Activated effector memory CD4-positive, alpha-beta T cell treated with Interleukin-2 at 50 U/mL for 16 hours (primary cell): ENCODE data around the gene MPV17L.
"Not testable (repeated sequence)": the region's sequence is repeated elsewhere in the genome, so short reads cannot be mapped to it uniquely, and the experiment has no call there.

Source experiments
- DNase-seq: peaks from one replicate; pipeline ENCODE4 v3.0.0-alpha.2; 2020

MPV17L gene

DNA sequence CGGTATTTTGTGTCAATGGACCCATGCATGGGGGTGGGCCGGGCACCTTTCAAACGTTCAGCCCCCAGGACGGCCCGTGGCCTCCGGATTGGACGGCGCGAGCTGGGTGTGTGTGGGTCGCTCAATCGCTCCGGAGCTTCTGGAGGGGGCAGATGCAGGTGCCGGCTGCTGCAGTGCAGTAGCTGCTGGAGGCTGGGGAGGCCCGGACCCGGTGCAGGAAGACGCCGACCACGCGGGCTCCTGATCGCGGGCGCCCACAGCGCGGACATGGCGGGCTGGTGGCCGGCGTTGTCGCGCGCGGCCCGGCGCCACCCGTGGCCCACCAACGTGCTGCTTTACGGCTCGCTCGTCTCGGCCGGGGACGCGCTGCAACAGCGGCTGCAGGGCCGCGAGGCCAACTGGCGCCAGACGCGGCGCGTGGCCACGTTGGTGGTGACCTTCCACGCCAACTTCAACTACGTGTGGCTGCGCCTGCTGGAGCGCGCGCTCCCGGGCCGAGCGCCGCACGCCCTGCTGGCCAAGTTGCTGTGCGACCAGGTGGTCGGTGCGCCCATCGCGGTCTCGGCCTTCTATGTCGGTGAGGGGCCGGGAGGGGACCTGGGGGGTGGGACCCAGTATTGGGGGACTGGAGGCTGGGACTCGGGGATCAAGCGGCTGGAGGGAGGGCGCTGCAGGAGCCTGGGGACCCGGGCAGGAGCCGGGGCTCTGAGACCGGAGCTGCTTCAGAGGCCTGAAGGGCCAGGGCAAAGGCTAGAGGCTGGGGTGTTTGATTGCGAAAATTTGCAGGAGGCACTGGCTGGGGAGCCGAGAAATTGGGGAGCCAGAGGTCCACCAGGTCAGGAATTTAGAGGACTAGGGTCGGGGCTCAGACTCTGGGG is at the start of gene MPV17L:
Gene MPV17L (plus strand): TSS at position 124 of the 878 bp plus-strand sequence. CDS start 144 bp downstream, at position 268.
- not testable (repeated sequence) for DNase-seq

DNA sequence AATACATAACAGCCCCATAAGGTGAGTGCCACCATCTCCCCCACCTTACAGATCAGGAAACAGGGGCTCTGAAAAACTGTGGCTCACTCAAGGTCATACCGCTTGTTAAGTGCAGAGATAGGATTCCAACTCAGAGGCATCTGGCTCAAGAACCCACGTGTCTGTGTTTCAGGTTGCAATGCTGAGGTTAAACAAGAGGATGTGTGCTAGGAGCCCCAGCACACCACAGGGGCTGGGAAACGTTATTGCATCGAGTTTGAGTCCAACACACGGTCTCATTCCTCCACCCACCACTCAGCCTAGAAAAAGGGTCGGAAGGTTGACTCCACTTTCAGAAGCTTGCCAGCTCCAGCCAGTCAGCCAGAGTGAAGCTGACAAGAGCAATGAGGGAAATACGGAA is 46.8 kb upstream of the MPV17L start:
- DNase-seq = not testable (repeated sequence)

DNA sequence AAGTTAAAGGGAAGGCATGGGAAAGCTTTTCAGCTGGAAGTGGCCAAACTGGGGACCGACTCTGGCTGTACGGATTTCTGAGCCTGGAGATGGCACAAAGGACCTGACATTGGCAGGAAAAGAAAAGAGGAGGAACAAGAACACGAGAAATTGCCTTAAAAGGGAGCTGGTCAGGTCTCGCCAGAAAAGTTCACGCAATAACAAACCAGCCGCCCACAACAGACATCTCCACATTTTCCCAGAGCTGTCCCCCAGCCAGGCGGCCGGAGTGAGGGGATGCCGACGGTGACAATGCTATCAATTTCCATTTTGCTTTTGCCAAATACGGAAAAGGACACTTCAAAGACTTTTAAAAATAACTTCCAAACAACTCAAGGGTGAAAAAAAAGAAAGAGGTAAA is 44.3 kb upstream of the MPV17L start:
- DNase-seq = not testable (repeated sequence)

- not testable (repeated sequence) for DNase-seq
Measured at GRCh38 chr16:15351745-15352144, 43.8 kb upstream of the MPV17L start.

GRCh38 chr16:15352852-15353251 is 42.7 kb upstream of the MPV17L start:
- DNase-seq = not testable (repeated sequence)

DNA sequence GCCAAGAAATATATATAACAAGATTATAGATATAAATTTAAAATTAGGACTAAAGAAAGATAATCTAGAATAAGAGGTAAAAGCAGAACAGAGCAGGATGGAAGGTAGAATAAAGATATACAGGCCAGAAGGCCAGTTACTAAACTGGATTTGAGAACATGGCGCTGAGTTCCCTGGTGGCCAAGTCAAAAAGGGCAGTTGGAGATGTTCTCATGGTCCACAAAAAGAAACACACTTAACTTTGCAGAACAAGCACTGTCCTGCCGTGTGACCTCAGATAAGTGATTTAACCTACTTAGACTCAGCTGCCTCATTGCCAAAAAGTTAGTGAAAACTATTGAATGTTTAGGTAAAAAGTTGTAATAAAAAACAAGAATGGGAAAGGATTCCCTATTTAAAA is 40.7 kb upstream of the MPV17L start:
- DNase-seq = not testable (repeated sequence)

GRCh38 chr16:15357495-15357894 is 38.1 kb upstream of the MPV17L start:
- not testable (repeated sequence) for DNase-seq

- not testable (repeated sequence) for DNase-seq
Measured at GRCh38 chr16:15378194-15378593, 17.4 kb upstream of the MPV17L start, which contains the start of gene NPIPA5. Gene NPIPA5, minus strand, starts transcription at chr16:15378294. Its CDS starts 0 bp downstream, at chr16:15378294.

GRCh38 chr16:15382810-15383209 is 12.7 kb upstream of the MPV17L start:
- DNase-seq = not testable (repeated sequence)

DNA sequence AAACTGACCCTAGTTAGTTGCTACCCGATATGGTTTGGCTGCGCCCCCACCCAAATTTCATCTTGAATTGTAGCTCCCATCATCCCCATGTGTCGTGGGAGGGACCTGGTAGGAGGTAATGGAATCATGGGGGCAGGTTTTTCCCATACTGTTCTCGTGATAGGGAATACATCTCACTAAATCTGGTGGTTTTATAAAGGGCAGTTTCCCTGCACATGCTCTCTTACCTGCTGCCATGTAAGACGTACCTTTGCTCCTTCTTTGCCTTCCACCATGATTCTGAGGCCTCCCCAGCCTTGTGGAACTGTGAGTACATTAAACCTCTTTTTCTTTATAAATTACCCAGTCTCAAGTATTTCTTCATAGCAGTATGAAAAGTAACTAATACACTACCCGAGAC is 7.5 kb upstream of the MPV17L start:
- not testable (repeated sequence) for DNase-seq

- not testable (repeated sequence) for DNase-seq
Measured at GRCh38 chr16:15389916-15390315, 5.6 kb upstream of the MPV17L start.

- DNase-seq = not testable (repeated sequence)
Measured at GRCh38 chr16:15393025-15393424, 2.5 kb upstream of the MPV17L start.

GRCh38 chr16:15396509-15396829 is 915 bp downstream of the MPV17L start:
- DNase-seq = not testable (repeated sequence)

GRCh38 chr16:15396948-15397594 is 1.5 kb downstream of the MPV17L start:
- DNase-seq = no peak

GRCh38 chr16:15398618-15399316 is 3.2 kb downstream of the MPV17L start:
- no peak for DNase-seq

GRCh38 chr16:15399317-15399716 is 3.8 kb downstream of the MPV17L start:
- no peak for DNase-seq

- DNase-seq = not testable (repeated sequence)
Measured at GRCh38 chr16:15400314-15400713, 4.8 kb downstream of the MPV17L start.

DNA sequence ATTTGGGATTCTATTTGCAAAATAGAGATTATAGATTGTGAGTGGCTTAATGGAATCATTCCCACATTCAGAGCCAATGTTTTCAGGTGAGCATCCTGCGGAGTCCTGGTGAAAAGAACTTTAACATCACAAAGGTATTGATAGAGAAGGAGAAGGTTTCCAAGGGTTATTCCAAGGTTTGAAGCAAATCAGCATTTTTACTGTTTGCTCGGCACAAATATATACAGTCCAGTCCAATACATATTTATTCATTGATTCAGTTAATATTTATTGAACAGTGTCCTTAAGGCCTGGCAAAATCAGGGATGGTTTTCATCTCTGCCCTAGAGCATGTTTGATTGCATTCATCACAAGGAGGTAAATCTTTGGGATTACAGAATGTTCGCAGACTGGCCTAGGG is 6.4 kb downstream of the MPV17L start:
- no peak for DNase-seq

- no peak for DNase-seq
Measured at GRCh38 chr16:15403392-15403995, 7.9 kb downstream of the MPV17L start.

- DNase-seq = not testable (repeated sequence)
Measured at GRCh38 chr16:15404091-15404490, 8.5 kb downstream of the MPV17L start.

- DNase-seq = no peak
Measured at GRCh38 chr16:15404792-15405191, 9.2 kb downstream of the MPV17L start.

DNA sequence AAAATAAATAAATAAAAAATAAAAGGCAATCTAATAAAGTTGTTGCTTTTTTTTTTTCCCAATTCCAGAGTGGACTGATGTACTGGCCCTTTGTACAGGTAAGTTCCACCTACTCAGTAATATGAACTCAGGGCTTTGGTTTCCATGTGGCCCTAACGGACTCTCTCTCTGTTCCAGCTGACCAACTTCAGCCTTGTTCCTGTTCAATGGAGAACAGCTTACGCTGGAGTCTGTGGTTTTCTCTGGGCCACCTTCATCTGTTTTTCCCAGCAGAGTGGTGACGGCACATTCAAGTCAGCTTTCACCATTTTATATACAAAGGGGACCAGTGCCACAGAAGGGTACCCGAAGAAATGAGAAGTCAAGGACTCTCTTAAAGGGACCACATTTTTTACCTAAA is 12.2 kb downstream of the MPV17L start:
- DNase-seq = not testable (repeated sequence)

- DNase-seq = not testable (repeated sequence)
Measured at GRCh38 chr16:15409476-15409875, 13.9 kb downstream of the MPV17L start.
